ENCODE results near the gene KIAA0319L.

The KIAA0319L gene

GRCh38 chr1:35386959-35387358 lies 170.2 kb downstream of the KIAA0319L start:
- no peak for DNase-seq (ENCODE audit: low read depth in 1 of 2, low spot score in 1 of 2)
- in situ Hi-C loops (cut with HindIII; ENCODE audit: low pct_unique_long_range_greater_than_20kb, low sequenced_read_pairs), result no loop called here
- no peak for TF ChIP-seq JUND (IDR thresholded peaks at IDR 0.05; ENCODE audit: low read depth)

- no peak for DNase-seq (ENCODE audit: low read depth in 1 of 2, low spot score in 1 of 2)
- TF ChIP-seq JUND (IDR thresholded peaks at IDR 0.05; ENCODE audit: low read depth), result no peak
- in situ Hi-C loops (cut with HindIII; ENCODE audit: low pct_unique_long_range_greater_than_20kb, low sequenced_read_pairs), result no loop called here
These were observed 170.9 kb downstream of the KIAA0319L start for GRCh38 chr1:35386290-35386689.

All from T47D (cell line).